GM18511 (cell line): ENCODE data around the gene NDUFAF3.

Experiments
- ATAC-seq: cut with Tn5 transposase; IDR thresholded peaks from one replicate; pipeline ENCODE4 v1.9.1; 2021; ENCODE audit warnings: mild to moderate bottlenecking, moderate library complexity; ENCODE audit not compliant: unreplicated experiment

Gene NDUFAF3

GRCh38 chr3:49053543-49053942 is 31.6 kb downstream of the NDUFAF3 start:
- ATAC-seq, result no peak

GRCh38 chr3:49054344-49054862 is 32.5 kb downstream of the NDUFAF3 start:
- no peak for ATAC-seq

DNA sequence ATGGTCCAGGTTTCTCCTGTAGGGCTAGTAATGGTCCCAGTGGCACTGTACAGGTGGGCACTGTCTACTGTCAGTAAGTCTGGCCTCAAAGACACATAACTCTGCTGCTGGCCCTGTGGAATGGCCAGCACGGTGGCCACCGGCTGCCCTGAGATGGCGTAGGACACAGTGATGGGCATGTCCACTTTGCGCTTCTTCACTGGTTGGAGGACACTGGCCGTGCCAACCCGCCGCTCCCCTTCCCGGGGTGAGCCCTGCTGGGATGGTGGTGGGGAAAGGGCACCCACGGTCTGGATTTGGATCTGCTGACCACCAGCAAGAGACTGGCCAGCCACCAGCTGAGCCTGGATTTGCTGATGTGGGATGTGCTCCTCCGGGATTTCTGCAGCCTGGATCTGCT is 35.3 kb downstream of the NDUFAF3 start:
- no peak for ATAC-seq

DNA sequence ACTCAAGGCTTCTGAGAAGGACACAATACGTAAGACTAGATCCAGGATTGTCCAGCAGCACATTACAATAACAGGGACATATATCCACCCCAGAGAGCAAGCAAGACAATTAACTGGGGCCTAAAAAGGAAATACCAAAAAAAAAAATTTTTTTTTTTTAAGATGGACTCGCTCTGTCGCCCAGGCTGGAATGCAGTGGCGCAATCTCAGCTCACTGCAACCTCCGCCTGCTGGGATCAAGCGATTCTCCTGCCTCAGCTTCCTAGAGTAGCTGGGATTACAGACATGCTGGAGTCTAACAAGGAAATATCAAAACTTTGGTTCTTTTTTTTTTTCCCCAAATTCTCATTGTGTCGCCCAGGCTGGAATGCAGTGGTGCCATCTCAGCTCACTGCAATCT is 36.1 kb downstream of the NDUFAF3 start:
- ATAC-seq, result no peak
